ENCODE data around the gene RAPGEF1.

GRCh38 chr9:131530920-131531832 lies 208.7 kb downstream of the RAPGEF1 start, which contains the start of gene UCK1:
- TF ChIP-seq, protein P1, sequence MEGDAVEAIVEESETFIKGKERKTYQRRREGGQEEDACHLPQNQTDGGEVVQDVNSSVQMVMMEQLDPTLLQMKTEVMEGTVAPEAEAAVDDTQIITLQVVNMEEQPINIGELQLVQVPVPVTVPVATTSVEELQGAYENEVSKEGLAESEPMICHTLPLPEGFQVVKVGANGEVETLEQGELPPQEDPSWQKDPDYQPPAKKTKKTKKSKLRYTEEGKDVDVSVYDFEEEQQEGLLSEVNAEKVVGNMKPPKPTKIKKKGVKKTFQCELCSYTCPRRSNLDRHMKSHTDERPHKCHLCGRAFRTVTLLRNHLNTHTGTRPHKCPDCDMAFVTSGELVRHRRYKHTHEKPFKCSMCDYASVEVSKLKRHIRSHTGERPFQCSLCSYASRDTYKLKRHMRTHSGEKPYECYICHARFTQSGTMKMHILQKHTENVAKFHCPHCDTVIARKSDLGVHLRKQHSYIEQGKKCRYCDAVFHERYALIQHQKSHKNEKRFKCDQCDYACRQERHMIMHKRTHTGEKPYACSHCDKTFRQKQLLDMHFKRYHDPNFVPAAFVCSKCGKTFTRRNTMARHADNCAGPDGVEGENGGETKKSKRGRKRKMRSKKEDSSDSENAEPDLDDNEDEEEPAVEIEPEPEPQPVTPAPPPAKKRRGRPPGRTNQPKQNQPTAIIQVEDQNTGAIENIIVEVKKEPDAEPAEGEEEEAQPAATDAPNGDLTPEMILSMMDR (conservative IDR thresholded peaks at IDR 0.05; ENCODE audit: low read depth, low read length), result no peak
- TF ChIP-seq EZH2 (IDR thresholded peaks at IDR 0.05; ENCODE audit: low read length, unreplicated experiment) (no peak), EZH2phosphoT487 (IDR thresholded peaks at IDR 0.05; ENCODE audit: borderline replicate concordance, low read length) (no peak)

Measured in PC-3 (cell line).